DOHH2 (cell line): Measurements from ENCODE around the gene COX6A2.

Source experiments
- H3F3A ChIP-seq: fragments of 200-600 bp; sonication (generic), shearing (Covaris generic); 2 replicates; pipeline ENCODE4 v1.6.0; 2016; ENCODE audit warnings: antibody characterized with exemption, mild to moderate bottlenecking; ENCODE audit not compliant: control insufficient read depth, insufficient read depth
- H3K27ac ChIP-seq: fragments of 200-600 bp; sonication (generic); 2 replicates; pipeline ENCODE4 v1.5.1; 2014; ENCODE audit warnings: low read depth, mild to moderate bottlenecking, low read length, moderate library complexity
- H3K27me3 ChIP-seq: fragments of 200-600 bp; sonication (generic); 2 replicates; pipeline ENCODE4 v1.6.1; 2014; ENCODE audit warnings: mild to moderate bottlenecking, low read length, mixed read lengths; ENCODE audit not compliant: control insufficient read depth
- H3K36me3 ChIP-seq: fragments of 200-600 bp; sonication (generic); 2 replicates; pipeline ENCODE4 v1.6.1; 2014; ENCODE audit warnings: mild to moderate bottlenecking, low read length, moderate library complexity, mixed read lengths; ENCODE audit not compliant: control insufficient read depth
- H3K4me1 ChIP-seq: fragments of 200-600 bp; sonication (generic); 2 replicates; pipeline ENCODE4 v1.6.1; 2014; ENCODE audit warnings: mild to moderate bottlenecking, low read length, mixed read lengths; ENCODE audit not compliant: control insufficient read depth
- H3K4me2 ChIP-seq: fragments of 200-600 bp; sonication (generic); 2 replicates; pipeline ENCODE4 v1.6.0; 2014; ENCODE audit warnings: mild to moderate bottlenecking, low read length, moderate library complexity
- H3K4me3 ChIP-seq: fragments of 200-600 bp; sonication (generic); 2 replicates; pipeline ENCODE4 v1.5.1; 2014; ENCODE audit warnings: mild to moderate bottlenecking, low read length, mixed read lengths
- H3K79me2 ChIP-seq: fragments of 200-600 bp; sonication (generic); 2 replicates; pipeline ENCODE4 v1.6.1; 2014; ENCODE audit warnings: mild to moderate bottlenecking, low read length, mixed read lengths; ENCODE audit not compliant: control insufficient read depth
- H3K9me2 ChIP-seq: fragments of 200-600 bp; sonication (generic); replicated peaks from 2 replicates; pipeline ENCODE4 v1.6.1; 2014; ENCODE audit warnings: mild to moderate bottlenecking, low read length, mixed read lengths; ENCODE audit not compliant: control insufficient read depth
- H3K9me3 ChIP-seq: fragments of 200-600 bp; sonication (generic); 2 replicates; pipeline ENCODE4 v1.6.1; 2014; ENCODE audit warnings: antibody characterized with exemption, low read length, mixed read lengths; ENCODE audit not compliant: control insufficient read depth, insufficient read depth
- H4K20me1 ChIP-seq: fragments of 200-600 bp; sonication (generic); 2 replicates; pipeline ENCODE4 v1.6.0; 2014; ENCODE audit warnings: low read depth, mild to moderate bottlenecking, antibody characterized with exemption, low read length, moderate library complexity; ENCODE audit not compliant: control insufficient read depth, insufficient read depth
- CTCF ChIP-seq: fragments of 200-600 bp; sonication (generic); IDR thresholded peaks from one replicate; pipeline ENCODE4 v1.5.1; 2014; ENCODE audit warnings: antibody characterized with exemption, mild to moderate bottlenecking, low read depth, low read length; ENCODE audit not compliant: poor library complexity, severe bottlenecking
- EZH2phosphoT487 ChIP-seq: fragments of 200-600 bp; sonication (generic); IDR thresholded peaks from 2 replicates; pipeline ENCODE4 v1.6.1; 2017; ENCODE audit warnings: borderline replicate concordance, mild to moderate bottlenecking, antibody characterized with exemption, low read length, moderate library complexity, mixed read lengths

Gene COX6A2

GRCh38 chr16:31388535-31388934, 39.6 kb downstream of the COX6A2 start:
- no peaks in the 10 kb centered on the region for H3K79me2 ChIP-seq
- H3K4me1 ChIP-seq: no peaks in the 10 kb centered on the region
- no peaks in the 10 kb centered on the region for H4K20me1 ChIP-seq
- no peaks in the 10 kb centered on the region for H3F3A ChIP-seq
- no peak overlapping the region for H3K4me2 ChIP-seq
- no peaks in the 10 kb centered on the region for H3K9me2 ChIP-seq
- no peak for TF ChIP-seq CTCF
- TF ChIP-seq EZH2phosphoT487: no peak
- H3K9me3 ChIP-seq: no peaks in the 10 kb centered on the region
- no peak overlapping the region for H3K27ac ChIP-seq
- H3K27me3 ChIP-seq: peaks cover 14% of the 10 kb centered on the region
- no peak overlapping the region for H3K4me3 ChIP-seq
- no peaks in the 10 kb centered on the region for H3K36me3 ChIP-seq

GRCh38 chr16:31386157-31386984, 41.8 kb downstream of the COX6A2 start:
- TF ChIP-seq CTCF (no peak), EZH2phosphoT487 (no peak)
- peaks cover 16% of the 10 kb centered on the region for H3K27me3 ChIP-seq
- no peak overlapping the region for H3K4me3 ChIP-seq
- H3K9me3 ChIP-seq: no peaks in the 10 kb centered on the region
- no peaks in the 10 kb centered on the region for H3K79me2 ChIP-seq
- no peak overlapping the region for H3K4me2 ChIP-seq
- H3K36me3 ChIP-seq: no peaks in the 10 kb centered on the region
- H3K4me1 ChIP-seq: no peaks in the 10 kb centered on the region
- no peaks in the 10 kb centered on the region for H4K20me1 ChIP-seq
- H3K27ac ChIP-seq: no peak overlapping the region
- H3K9me2 ChIP-seq: no peaks in the 10 kb centered on the region
- H3F3A ChIP-seq: no peaks in the 10 kb centered on the region

GRCh38 chr16:31385680-31386079, 42.5 kb downstream of the COX6A2 start:
- no peaks in the 10 kb centered on the region for H3K4me1 ChIP-seq
- H3K27me3 ChIP-seq: peaks cover 16% of the 10 kb centered on the region
- H3F3A ChIP-seq: no peaks in the 10 kb centered on the region
- no peaks in the 10 kb centered on the region for H3K79me2 ChIP-seq
- no peaks in the 10 kb centered on the region for H3K36me3 ChIP-seq
- no peaks in the 10 kb centered on the region for H4K20me1 ChIP-seq
- H3K4me3 ChIP-seq: no peak overlapping the region
- no peak overlapping the region for H3K4me2 ChIP-seq
- no peaks in the 10 kb centered on the region for H3K9me2 ChIP-seq
- no peak overlapping the region for H3K27ac ChIP-seq
- H3K9me3 ChIP-seq: no peaks in the 10 kb centered on the region
- no peak for TF ChIP-seq CTCF
- TF ChIP-seq EZH2phosphoT487: no peak
